ENCODE data around the gene TNFRSF4. TPM values are rescaled to one million over a fixed set of nuclear protein-coding genes. Genes with fewer than 3 reads are reported as not detected.

TNFRSF4 gene
- total and polyA plus RNA-seq, 2 of the 13 experiments (the other 11 are each of a cell fraction or from before 2014, with no cell fraction given) = not detected

GRCh38 chr1:1165485-1165884, 48.5 kb downstream of the TNFRSF4 start (continued):
- 0 out of 4 replicates have a peak, but pooled peaks of 1 of the 2 experiments have one; percentile 11 for TF ChIP-seq KLF16 (CRISPR knock-in tag; IDR thresholded peaks at IDR 0.05)
- no peak for TF ChIP-seq ZNF34 (CRISPR knock-in tag; IDR thresholded peaks at IDR 0.05; ENCODE audit: borderline replicate concordance)
- peak; percentile 26; the same call in 1 of the 2 replicates for TF ChIP-seq ZNF678 (CRISPR knock-in tag; IDR thresholded peaks at IDR 0.05)
- TF ChIP-seq ZHX2 (IDR thresholded peaks at IDR 0.05; ENCODE audit: low read depth) = no peak
- TF ChIP-seq ZHX2 (CRISPR knock-in tag; IDR thresholded peaks at IDR 0.05; ENCODE audit: borderline replicate concordance) = no peak
- no peak for TF ChIP-seq WIZ (CRISPR knock-in tag; IDR thresholded peaks at IDR 0.05)
- TF ChIP-seq PCBP2 (optimal IDR thresholded peaks at IDR 0.05; ENCODE audit: low read depth, low read length, poor library complexity, severe bottlenecking) = no peak
- no peak; the same call in 1 of the 2 replicates for TF ChIP-seq ZNF543 (CRISPR knock-in tag; IDR thresholded peaks at IDR 0.05)
- no peak for TF ChIP-seq ZBTB42 (CRISPR knock-in tag; IDR thresholded peaks at IDR 0.05)
- no peak for TF ChIP-seq ARID4A (CRISPR knock-in tag; IDR thresholded peaks at IDR 0.05; ENCODE audit: borderline replicate concordance)
- no peak for TF ChIP-seq RAD21 (CRISPR knock-in tag; IDR thresholded peaks at IDR 0.05)
- no peak for TF ChIP-seq ZNF317 (CRISPR knock-in tag; IDR thresholded peaks at IDR 0.05)
- no peak for TF ChIP-seq NR2F2 (IDR thresholded peaks at IDR 0.05; ENCODE audit: borderline replicate concordance, low read depth)
- peak; percentile 10; the same call in 1 of the 2 replicates for TF ChIP-seq TMF1 (CRISPR knock-in tag; IDR thresholded peaks at IDR 0.05; ENCODE audit: low read depth)
- no peak for TF ChIP-seq STAT5B (CRISPR knock-in tag; IDR thresholded peaks at IDR 0.05)
- TF ChIP-seq E2F2 (CRISPR knock-in tag; IDR thresholded peaks at IDR 0.05; ENCODE audit: borderline replicate concordance) = no peak
